ENCODE results near the gene PTPRG.

DNA sequence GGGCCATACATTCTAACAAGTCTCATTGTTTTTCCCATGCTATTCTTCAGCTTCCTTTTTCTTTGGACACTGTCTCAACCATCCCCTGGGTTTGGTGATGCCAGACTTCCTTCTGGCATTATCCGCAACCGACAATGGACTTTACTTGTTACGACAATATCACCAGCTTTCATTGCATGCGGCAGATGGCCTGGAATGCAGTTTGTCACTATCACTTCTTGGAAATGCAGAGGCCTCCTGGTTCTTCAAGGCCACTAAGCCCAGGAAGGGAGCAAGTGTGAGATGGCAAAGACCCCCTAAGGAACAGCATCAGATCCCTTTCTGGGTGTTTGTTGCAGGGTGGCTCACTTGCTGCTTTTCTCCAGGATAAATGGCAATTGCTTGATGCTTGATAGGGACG, 128.6 kb downstream of the PTPRG start:
- TF ChIP-seq CTCF (conservative IDR thresholded peaks at IDR 0.05; ENCODE audit: low read length) (no peak), EZH2phosphoT487 (IDR thresholded peaks at IDR 0.05; ENCODE audit: borderline replicate concordance, low read depth, low read length) (no peak)
